GM06990 (cell line): ENCODE data around the gene PDIA2.

Experiments
- DNase-seq: peaks from one replicate; pipeline ENCODE4 v3.0.0-alpha.2; 2011; ENCODE audit not compliant: insufficient read length; ENCODE audit errors: extremely low read depth
- H3K27me3 ChIP-seq: replicated peaks from 2 replicates; pipeline ENCODE4 v1.6.0; 2011; ENCODE audit warnings: low read length; ENCODE audit not compliant: control insufficient read depth, insufficient read depth
- H3K36me3 ChIP-seq: 2 replicates; pipeline ENCODE4 v1.5.1; 2011; ENCODE audit warnings: low read length; ENCODE audit not compliant: control insufficient read depth, insufficient read depth
- H3K4me3 ChIP-seq: replicated peaks from 2 replicates; pipeline ENCODE4 v1.5.1; 2011; ENCODE audit warnings: low read depth, mild to moderate bottlenecking, control low read depth, low read length
- TF ChIP-seq, protein P1 (sequence below): IDR thresholded peaks from 2 replicates; pipeline ENCODE4 v1.5.1; 2011; ENCODE audit warnings: low read length, control low read depth, mild to moderate bottlenecking, inconsistent platforms; ENCODE audit not compliant: insufficient read depth, poor library complexity, severe bottlenecking

Gene PDIA2

DNA sequence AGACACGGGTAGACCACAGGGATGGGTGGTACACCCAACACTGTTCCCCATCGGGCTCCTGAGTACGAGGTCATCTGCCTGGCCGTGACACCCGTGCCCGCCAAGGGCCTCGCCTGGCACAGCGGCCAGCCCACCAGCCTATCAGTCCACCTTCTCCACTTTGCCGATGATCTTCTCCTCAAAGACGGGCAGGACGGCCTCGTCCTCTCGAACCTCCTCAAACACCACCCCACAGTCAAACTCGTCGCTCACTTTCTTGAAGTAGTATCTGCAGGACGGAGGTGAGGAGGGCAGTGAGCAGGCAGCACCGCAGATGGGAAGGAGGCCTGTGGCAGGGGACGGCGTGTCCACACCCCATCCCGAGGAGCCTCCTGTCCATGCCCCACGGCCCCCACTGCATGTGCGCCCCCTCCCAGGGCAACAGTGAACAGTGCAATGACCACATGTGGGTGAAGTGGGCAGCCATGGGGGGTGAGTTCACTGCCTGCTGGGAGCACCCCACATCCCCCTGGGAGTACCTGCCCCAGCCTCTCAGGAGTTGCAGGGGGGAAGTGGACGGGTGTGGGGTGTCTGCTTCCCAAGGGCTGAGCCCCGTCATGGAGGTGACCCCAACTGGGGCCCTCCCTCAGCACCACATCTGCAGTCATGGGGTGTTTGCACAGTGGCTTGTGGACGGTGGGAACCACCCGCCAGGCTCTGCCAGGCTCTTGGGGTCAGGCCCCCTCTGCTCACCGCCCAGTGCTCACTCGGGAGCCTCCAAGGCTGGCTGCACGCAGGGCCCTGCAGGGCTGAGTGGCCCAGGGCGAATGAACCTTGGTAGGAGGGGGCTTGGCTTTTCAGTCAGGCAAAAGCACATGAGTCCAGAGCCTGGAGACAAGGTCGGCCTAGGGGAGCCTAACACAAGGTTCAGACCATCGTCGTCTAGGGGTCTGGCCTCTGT is 5.3 kb downstream of the PDIA2 start:
- TF ChIP-seq, protein P1, sequence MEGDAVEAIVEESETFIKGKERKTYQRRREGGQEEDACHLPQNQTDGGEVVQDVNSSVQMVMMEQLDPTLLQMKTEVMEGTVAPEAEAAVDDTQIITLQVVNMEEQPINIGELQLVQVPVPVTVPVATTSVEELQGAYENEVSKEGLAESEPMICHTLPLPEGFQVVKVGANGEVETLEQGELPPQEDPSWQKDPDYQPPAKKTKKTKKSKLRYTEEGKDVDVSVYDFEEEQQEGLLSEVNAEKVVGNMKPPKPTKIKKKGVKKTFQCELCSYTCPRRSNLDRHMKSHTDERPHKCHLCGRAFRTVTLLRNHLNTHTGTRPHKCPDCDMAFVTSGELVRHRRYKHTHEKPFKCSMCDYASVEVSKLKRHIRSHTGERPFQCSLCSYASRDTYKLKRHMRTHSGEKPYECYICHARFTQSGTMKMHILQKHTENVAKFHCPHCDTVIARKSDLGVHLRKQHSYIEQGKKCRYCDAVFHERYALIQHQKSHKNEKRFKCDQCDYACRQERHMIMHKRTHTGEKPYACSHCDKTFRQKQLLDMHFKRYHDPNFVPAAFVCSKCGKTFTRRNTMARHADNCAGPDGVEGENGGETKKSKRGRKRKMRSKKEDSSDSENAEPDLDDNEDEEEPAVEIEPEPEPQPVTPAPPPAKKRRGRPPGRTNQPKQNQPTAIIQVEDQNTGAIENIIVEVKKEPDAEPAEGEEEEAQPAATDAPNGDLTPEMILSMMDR: no peak
- H3K27me3 ChIP-seq: no peaks in the 10 kb centered on the region
- no peak for DNase-seq
- H3K4me3 ChIP-seq: no peak overlapping the region
- peaks cover 15% of the 10 kb centered on the region for H3K36me3 ChIP-seq

- Histone ChIP-seq H3K27me3 (no peaks in the 10 kb centered on the region), H3K36me3 (peaks cover 15% of the 10 kb centered on the region), H3K4me3 (no peak overlapping the region)
- no peak for DNase-seq
- TF ChIP-seq, protein P1: no peak
Observed at GRCh38 chr16:289395-289997, 6.5 kb downstream of the PDIA2 start.

DNA sequence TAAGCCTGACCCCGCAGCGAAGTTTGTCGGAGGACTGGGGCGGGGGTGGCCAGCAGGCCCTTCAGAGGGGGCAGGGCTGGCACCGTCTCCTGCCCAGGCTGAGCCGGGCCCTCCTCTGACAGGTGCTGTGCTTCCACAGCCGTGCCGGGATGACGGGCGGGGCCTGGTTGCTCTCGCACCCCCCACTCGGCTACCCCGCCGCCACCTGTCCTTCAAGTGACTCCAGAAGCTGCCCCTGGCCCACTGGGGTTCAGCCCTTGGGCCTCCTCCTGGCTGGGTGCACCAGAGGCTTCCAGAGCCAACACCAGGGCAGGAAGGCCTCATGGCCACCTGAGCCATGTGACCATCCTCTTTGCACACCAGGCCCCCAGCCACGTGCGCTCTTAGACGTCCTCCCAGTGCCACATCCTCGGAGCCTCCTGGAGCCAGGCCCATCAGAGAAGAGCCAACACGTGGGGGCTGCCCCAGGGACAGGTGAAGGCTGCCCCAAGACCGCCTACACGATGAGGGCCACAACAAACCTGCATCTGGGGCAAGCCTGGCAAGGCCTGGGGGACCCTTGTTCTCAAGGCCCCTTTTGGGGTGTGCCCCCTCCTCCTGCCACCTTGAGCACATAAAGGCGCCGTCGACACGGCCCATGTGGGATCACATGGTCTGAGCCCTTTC is 7.2 kb downstream of the PDIA2 start:
- Histone ChIP-seq H3K27me3 (no peaks in the 10 kb centered on the region), H3K36me3 (peaks cover 15% of the 10 kb centered on the region), H3K4me3 (no peak overlapping the region)
- TF ChIP-seq, protein P1: no peak
- no peak for DNase-seq

- H3K27me3 ChIP-seq: no peaks in the 10 kb centered on the region
- no peak overlapping the region for H3K4me3 ChIP-seq
- DNase-seq: no peak
- peaks cover 15% of the 10 kb centered on the region for H3K36me3 ChIP-seq
- TF ChIP-seq, protein P1: no peak
Observed at GRCh38 chr16:290681-291405, 7.9 kb downstream of the PDIA2 start.

- peaks cover 15% of the 10 kb centered on the region for H3K36me3 ChIP-seq
- TF ChIP-seq, protein P1: no peak
- H3K27me3 ChIP-seq: no peaks in the 10 kb centered on the region
- no peak for DNase-seq
- no peak overlapping the region for H3K4me3 ChIP-seq
Observed at GRCh38 chr16:291539-291938, 8.6 kb downstream of the PDIA2 start.
